Activated naive CD4-positive, alpha-beta T cell treated with anti-CD3 and anti-CD28 coated beads, Interleukin-2, amount 50 U/mL, for 72 hours (primary cell): Measurements from ENCODE around the gene MCRS1. TPM values are rescaled to one million over a fixed set of nuclear protein-coding genes. Genes with fewer than 3 reads are reported as not detected.
"Not testable (repeated sequence)": the region's sequence is repeated elsewhere in the genome, so short reads cannot be mapped to it uniquely, and the experiment has no call there.

Experiments used
- ATAC-seq, 2 donors: fragments of 150-1000 bp; cut with Tn5 transposase; 2 replicates each; pipeline ENCODE4 v1.10.0; 2021; ENCODE audit warnings: mild to moderate bottlenecking in 2 of 2, moderate library complexity in 2 of 2
- DNase-seq, 2 donors: peaks; one replicate each; pipeline ENCODE4 v3.0.0; 2021 to 2022; ENCODE audit warnings: low spot score in 2 of 2
- H3K27ac Mint-ChIP-seq, 2 donors: one replicate each; pipeline ENCODE4 v1.8.0; 2022; ENCODE audit warnings: mild to moderate bottlenecking in 2 of 2, mixed read lengths in 2 of 2
- H3K36me3 Mint-ChIP-seq, 2 donors: one replicate each; pipeline ENCODE4 v1.8.0; 2022; ENCODE audit warnings: mixed read lengths in 2 of 2
- H3K9me3 Mint-ChIP-seq, 2 donors: one replicate each; pipeline ENCODE4 v1.8.0; 2022; ENCODE audit warnings: mixed read lengths in 2 of 2
- total RNA-seq, 2 donors: library from RNA; stranded (reverse); gene quantifications; one replicate each; pipeline ENCODE4 v1.2.3, GENCODE V29; 2022

MCRS1 gene
- 10 to 100 TPM; 62.8 to 70.5 TPM for total RNA-seq

- ATAC-seq, result peak; percentile 94 to 95
- Mint-ChIP-seq H3K9me3 (no peaks in the 10 kb centered on the region), H3K27ac (peak within 1 kb of the TSS; percentile 96 to 100), H3K36me3 (peaks cover 16 to 17% of the 10 kb centered on the region in 2 donors)
- DNase-seq, result peak; percentile 90
These were observed at the start of gene MCRS1 for GRCh38 chr12:49567611-49568441. TSS of gene MCRS1 (minus strand) at chr12:49568142. CDS start at chr12:49566731, 1,411 bp downstream.

- ATAC-seq (no peak), DNase-seq (no peak)
- Mint-ChIP-seq H3K36me3 (no peaks in the 10 kb centered on the region), H3K27ac (no peak overlapping the region), H3K9me3 (peaks cover 0 to 4% of the 10 kb centered on the region in 2 donors)
These were observed 48.7 kb upstream of the MCRS1 start for GRCh38 chr12:49616533-49617219.

- Mint-ChIP-seq H3K9me3 (peaks cover 0 to 4% of the 10 kb centered on the region in 2 donors), H3K36me3 (no peaks in the 10 kb centered on the region), H3K27ac (no peak overlapping the region)
- DNase-seq, result no peak
- ATAC-seq, result no peak
These were observed 47.8 kb upstream of the MCRS1 start for GRCh38 chr12:49615725-49616124.

- Mint-ChIP-seq H3K36me3 (peaks cover 0 to 8% of the 10 kb centered on the region in 2 donors), H3K9me3 (peaks cover 0 to 4% of the 10 kb centered on the region in 2 donors), H3K27ac (no peak overlapping the region)
- DNase-seq (no peak), ATAC-seq (no peak)
These were observed 44.3 kb upstream of the MCRS1 start for GRCh38 chr12:49612210-49612609.

GRCh38 chr12:49610785-49611184, 42.8 kb upstream of the MCRS1 start:
- not testable (repeated sequence) for H3K36me3 Mint-ChIP-seq, H3K9me3 Mint-ChIP-seq, H3K27ac Mint-ChIP-seq, DNase-seq, ATAC-seq

GRCh38 chr12:49609875-49610154, 41.9 kb upstream of the MCRS1 start:
- Mint-ChIP-seq H3K36me3 (peaks cover 0 to 8% of the 10 kb centered on the region in 2 donors), H3K9me3 (peaks cover 0 to 4% of the 10 kb centered on the region in 2 donors), H3K27ac (no peak overlapping the region)
- DNase-seq (no peak), ATAC-seq (no peak)

GRCh38 chr12:49609059-49609874, 41.3 kb upstream of the MCRS1 start:
- DNase-seq (no peak), ATAC-seq (no peak)
- Mint-ChIP-seq H3K27ac (no peak overlapping the region), H3K36me3 (peaks cover 0 to 8% of the 10 kb centered on the region in 2 donors), H3K9me3 (peaks cover 0 to 2% of the 10 kb centered on the region in 2 donors)

GRCh38 chr12:49605539-49605938, 37.6 kb upstream of the MCRS1 start, which contains the start of gene FAM186B:
TSS of gene FAM186B (minus strand) at chr12:49605639. CDS start at chr12:49605477, 162 bp downstream.
- H3K36me3 Mint-ChIP-seq, DNase-seq, ATAC-seq, H3K9me3 Mint-ChIP-seq, H3K27ac Mint-ChIP-seq: not testable (repeated sequence)

GRCh38 chr12:49604856-49605255, 36.9 kb upstream of the MCRS1 start:
- ATAC-seq (no peak), DNase-seq (no peak)
- Mint-ChIP-seq H3K9me3 (no peaks in the 10 kb centered on the region), H3K27ac (no peak overlapping the region), H3K36me3 (peaks cover 0 to 2% of the 10 kb centered on the region in 2 donors)

GRCh38 chr12:49603721-49604120, 35.8 kb upstream of the MCRS1 start:
- Mint-ChIP-seq H3K27ac (no peak overlapping the region), H3K9me3 (no peaks in the 10 kb centered on the region), H3K36me3 (no peaks in the 10 kb centered on the region)
- ATAC-seq (no peak), DNase-seq (no peak)

GRCh38 chr12:49599961-49600360, 32.0 kb upstream of the MCRS1 start:
- Mint-ChIP-seq H3K27ac (peak overlapping the region in 1 of 2 donors; percentile 50), H3K9me3 (no peaks in the 10 kb centered on the region), H3K36me3 (no peaks in the 10 kb centered on the region)
- DNase-seq (no peak), ATAC-seq (no peak)

GRCh38 chr12:49598527-49598926, 30.6 kb upstream of the MCRS1 start:
- ATAC-seq, result no peak
- Mint-ChIP-seq H3K36me3 (no peaks in the 10 kb centered on the region), H3K9me3 (no peaks in the 10 kb centered on the region), H3K27ac (peak overlapping the region in 1 of 2 donors; percentile 9)
- DNase-seq, result no peak

GRCh38 chr12:49588721-49589516, 21.0 kb upstream of the MCRS1 start:
- H3K36me3 Mint-ChIP-seq, result peaks cover 0 to 17% of the 10 kb centered on the region in 2 donors
- H3K9me3 Mint-ChIP-seq, result peaks cover 4 to 5% of the 10 kb centered on the region in 2 donors
- peak overlapping the region in 1 of 2 donors; percentile 55 for H3K27ac Mint-ChIP-seq
- ATAC-seq, result no peak
- no peak for DNase-seq

- Mint-ChIP-seq H3K9me3 (peaks cover 4 to 5% of the 10 kb centered on the region in 2 donors), H3K36me3 (peaks cover 0 to 17% of the 10 kb centered on the region in 2 donors), H3K27ac (no peak overlapping the region)
- DNase-seq (no peak), ATAC-seq (no peak)
These were observed 20.3 kb upstream of the MCRS1 start for GRCh38 chr12:49588281-49588680.

- Mint-ChIP-seq H3K36me3 (peaks cover 0 to 21% of the 10 kb centered on the region in 2 donors), H3K9me3 (peaks cover 4 to 5% of the 10 kb centered on the region in 2 donors), H3K27ac (no peak overlapping the region)
- ATAC-seq (no peak), DNase-seq (no peak)
These were observed 19.4 kb upstream of the MCRS1 start for GRCh38 chr12:49587174-49587908.
